Neutrophil (primary cell): ENCODE data around the gene GALNT10.

Experiments
- H3K27ac ChIP-seq: fragments of 200-600 bp; sonication (generic); 2 replicates; pipeline ENCODE4 v1.5.1; 2016; ENCODE audit warnings: mild to moderate bottlenecking, moderate library complexity
- H3K27me3 ChIP-seq: fragments of 200-600 bp; sonication (generic); 2 replicates; pipeline ENCODE4 v1.6.0; 2016; ENCODE audit warnings: mild to moderate bottlenecking
- H3K36me3 ChIP-seq: fragments of 200-600 bp; sonication (generic); 2 replicates; pipeline ENCODE4 v1.5.1; 2017
- H3K4me1 ChIP-seq, 2 experiments: fragments of 200-600 bp in 1 of 2; sonication (generic) in 1 of 2; 1 replicate in 1 of 2; 2 replicates in 1 of 2; pipeline versions ENCODE4 v1.5.1 to v1.6.1; 2013 to 2016; ENCODE audit warnings: low read depth in 1 of 2, low read length in 1 of 2, mild to moderate bottlenecking in 1 of 2, moderate library complexity in 1 of 2; ENCODE audit not compliant: control insufficient read depth in 1 of 2, insufficient read depth in 1 of 2
- H3K4me3 ChIP-seq, 2 experiments: fragments of 200-600 bp in 1 of 2; sonication (generic) in 1 of 2; 1 replicate in 1 of 2; 2 replicates in 1 of 2; pipeline ENCODE4 v1.5.1; 2013 to 2016; ENCODE audit warnings: low read depth in 1 of 2, low read length in 1 of 2, mild to moderate bottlenecking in 1 of 2, moderate library complexity in 1 of 2
- H3K9me3 ChIP-seq: fragments of 200-600 bp; sonication (generic); 2 replicates; pipeline ENCODE4 v1.5.1; 2016
- CTCF ChIP-seq: fragments of 200-600 bp; sonication (generic); IDR thresholded peaks from 2 replicates; pipeline ENCODE4 v1.5.1; 2016; ENCODE audit warnings: antibody characterized with exemption

The GALNT10 gene

GRCh38 chr5:154301726-154302125 is 111.2 kb downstream of the GALNT10 start:
- peaks cover 17 to 25% of the 10 kb centered on the region in 2 experiments for H3K4me1 ChIP-seq
- TF ChIP-seq CTCF = no peak
- H3K4me3 ChIP-seq = no peak overlapping the region
- no peaks in the 10 kb centered on the region for H3K27me3 ChIP-seq
- peaks cover 9% of the 10 kb centered on the region for H3K36me3 ChIP-seq
- H3K9me3 ChIP-seq = no peaks in the 10 kb centered on the region
- no peak overlapping the region for H3K27ac ChIP-seq

GRCh38 chr5:154302161-154302560 is 111.6 kb downstream of the GALNT10 start:
- TF ChIP-seq CTCF = no peak
- Histone ChIP-seq H3K27ac (no peak overlapping the region), H3K9me3 (no peaks in the 10 kb centered on the region), H3K36me3 (peaks cover 9% of the 10 kb centered on the region), H3K4me3 (no peak overlapping the region), H3K4me1 (peaks cover 17 to 28% of the 10 kb centered on the region in 2 experiments), H3K27me3 (no peaks in the 10 kb centered on the region)

GRCh38 chr5:154303133-154303532 is 112.6 kb downstream of the GALNT10 start:
- no peaks in the 10 kb centered on the region for H3K9me3 ChIP-seq
- peaks cover 9 to 20% of the 10 kb centered on the region in 2 experiments for H3K4me1 ChIP-seq
- H3K36me3 ChIP-seq = peaks cover 9% of the 10 kb centered on the region
- H3K4me3 ChIP-seq = no peak overlapping the region
- no peak for TF ChIP-seq CTCF
- H3K27me3 ChIP-seq = no peaks in the 10 kb centered on the region
- H3K27ac ChIP-seq = no peak overlapping the region

GRCh38 chr5:154308443-154309370 is 118.2 kb downstream of the GALNT10 start:
- Histone ChIP-seq H3K4me1 (peaks cover 18 to 45% of the 10 kb centered on the region in 2 experiments), H3K9me3 (no peaks in the 10 kb centered on the region), H3K27me3 (no peaks in the 10 kb centered on the region), H3K27ac (no peak overlapping the region), H3K4me3 (no peak overlapping the region), H3K36me3 (no peaks in the 10 kb centered on the region)
- TF ChIP-seq CTCF = no peak

DNA sequence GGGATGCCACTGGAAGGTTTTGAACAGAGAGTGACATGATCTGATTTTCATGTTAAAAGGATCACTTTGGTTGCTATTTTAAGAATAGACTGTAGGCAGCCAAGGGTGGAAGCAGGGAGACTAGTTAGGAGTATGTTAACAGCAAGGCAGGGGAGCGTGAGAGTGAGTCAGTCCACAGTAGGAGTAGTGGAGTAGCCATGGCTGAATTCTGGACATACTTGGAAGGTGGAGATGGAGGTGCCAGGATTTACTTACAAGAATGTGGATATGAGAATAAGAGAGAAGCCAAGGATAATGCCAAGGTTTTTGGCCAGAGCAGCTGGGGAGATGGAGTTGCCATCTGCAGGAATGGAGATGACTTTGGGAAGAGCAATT is 118.8 kb downstream of the GALNT10 start:
- H3K4me1 ChIP-seq = peaks cover 23 to 52% of the 10 kb centered on the region in 2 experiments
- no peak overlapping the region for H3K27ac ChIP-seq
- H3K4me3 ChIP-seq = no peak overlapping the region
- no peaks in the 10 kb centered on the region for H3K36me3 ChIP-seq
- no peaks in the 10 kb centered on the region for H3K9me3 ChIP-seq
- no peak for TF ChIP-seq CTCF
- no peaks in the 10 kb centered on the region for H3K27me3 ChIP-seq
